ENCODE measurements around the gene RNASE2. TPM values are rescaled to one million over a fixed set of nuclear protein-coding genes. Genes with fewer than 3 reads are reported as not detected.
"Not testable (repeated sequence)": the region's sequence is repeated elsewhere in the genome, so short reads cannot be mapped to it uniquely, and the experiment has no call there.

Gene RNASE2
- total RNA-seq, 4 donors from 2014 or later = 0.59 to 3.5 (median 1.3) TPM; not detected in 1

DNA sequence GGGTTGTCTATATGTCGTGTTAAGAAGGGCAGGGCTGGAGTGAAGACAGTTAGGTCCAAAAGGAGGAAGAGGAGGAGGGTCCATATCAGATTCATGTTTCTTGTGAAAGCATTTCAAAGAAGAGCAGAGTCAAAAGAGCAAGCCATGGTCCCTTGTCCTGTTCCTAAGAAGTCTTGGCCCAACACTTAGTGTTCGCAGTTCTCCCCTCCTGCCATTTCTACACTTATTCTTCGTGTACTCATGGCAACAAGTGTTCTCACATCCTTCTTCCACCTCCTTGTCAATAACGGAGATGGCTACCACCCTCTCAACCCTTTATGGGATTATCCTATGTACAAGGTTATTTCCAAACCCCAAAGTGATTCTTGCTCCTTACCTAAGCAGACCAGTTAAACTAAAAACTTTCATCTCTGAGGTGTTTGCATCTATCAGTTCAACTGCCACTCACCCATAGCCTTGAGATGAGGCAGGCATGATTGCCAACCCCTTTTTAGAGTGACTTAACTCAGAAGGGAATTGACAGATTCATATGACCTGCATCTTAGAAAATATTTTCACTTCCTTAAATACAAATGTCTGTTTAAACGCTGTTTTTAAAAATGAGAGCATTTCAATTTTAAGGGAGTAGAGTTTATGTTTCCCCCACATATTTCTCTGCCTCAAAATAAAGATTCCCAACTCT is 19.8 kb upstream of the RNASE2 start:
- TF ChIP-seq, protein P1, sequence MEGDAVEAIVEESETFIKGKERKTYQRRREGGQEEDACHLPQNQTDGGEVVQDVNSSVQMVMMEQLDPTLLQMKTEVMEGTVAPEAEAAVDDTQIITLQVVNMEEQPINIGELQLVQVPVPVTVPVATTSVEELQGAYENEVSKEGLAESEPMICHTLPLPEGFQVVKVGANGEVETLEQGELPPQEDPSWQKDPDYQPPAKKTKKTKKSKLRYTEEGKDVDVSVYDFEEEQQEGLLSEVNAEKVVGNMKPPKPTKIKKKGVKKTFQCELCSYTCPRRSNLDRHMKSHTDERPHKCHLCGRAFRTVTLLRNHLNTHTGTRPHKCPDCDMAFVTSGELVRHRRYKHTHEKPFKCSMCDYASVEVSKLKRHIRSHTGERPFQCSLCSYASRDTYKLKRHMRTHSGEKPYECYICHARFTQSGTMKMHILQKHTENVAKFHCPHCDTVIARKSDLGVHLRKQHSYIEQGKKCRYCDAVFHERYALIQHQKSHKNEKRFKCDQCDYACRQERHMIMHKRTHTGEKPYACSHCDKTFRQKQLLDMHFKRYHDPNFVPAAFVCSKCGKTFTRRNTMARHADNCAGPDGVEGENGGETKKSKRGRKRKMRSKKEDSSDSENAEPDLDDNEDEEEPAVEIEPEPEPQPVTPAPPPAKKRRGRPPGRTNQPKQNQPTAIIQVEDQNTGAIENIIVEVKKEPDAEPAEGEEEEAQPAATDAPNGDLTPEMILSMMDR (IDR thresholded peaks at IDR 0.05) = no peak
- no peak for TF ChIP-seq POLR2A (IDR thresholded peaks at IDR 0.05)
- TF ChIP-seq EP300 (IDR thresholded peaks at IDR 0.05) = no peak
- 78 to 81% methylated on average over 5 of the region's 5 CpGs for WGBS, 2 donors

DNA sequence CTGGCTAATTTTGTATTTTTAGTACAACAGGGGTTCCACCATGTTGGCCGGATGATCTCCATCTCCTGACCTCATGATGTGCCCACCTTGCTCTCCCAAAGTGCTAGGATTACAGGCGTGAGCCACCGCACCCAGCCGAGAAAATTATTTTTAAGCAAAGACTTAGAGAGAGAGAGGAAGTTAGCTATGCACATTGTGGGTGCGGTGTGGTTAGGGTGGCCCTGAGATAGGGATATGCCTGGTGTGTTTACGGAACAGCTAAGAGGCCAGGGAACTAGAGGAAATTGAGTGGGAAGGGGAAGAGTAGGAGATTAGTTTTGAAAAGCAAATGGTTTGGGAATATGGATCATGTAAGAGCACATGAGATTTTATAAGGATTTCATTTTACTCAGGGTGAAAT is 10.1 kb upstream of the RNASE2 start:
- 81 to 88% methylated on average over 6 of the region's 6 CpGs for WGBS, 2 donors
- peak in 1 of 2 donors; percentile 10 for DNase-seq (ENCODE audit: low spot score in 2 of 2)
- not testable (repeated sequence) for H3K27ac ChIP-seq

More for the DNA sequence above, 19.8 kb upstream of the RNASE2 start:
- no peak overlapping the region for H3K27ac ChIP-seq
- H3K36me3 ChIP-seq = no peaks in the 10 kb centered on the region
- no peak for DNase-seq (ENCODE audit: low spot score in 2 of 2)
- H3K4me3 ChIP-seq = no peak overlapping the region
- no peaks in the 10 kb centered on the region for H3K27me3 ChIP-seq
- no peaks in the 10 kb centered on the region for H3K4me1 ChIP-seq
- H3K9me3 ChIP-seq = no peaks in the 10 kb centered on the region

DNA sequence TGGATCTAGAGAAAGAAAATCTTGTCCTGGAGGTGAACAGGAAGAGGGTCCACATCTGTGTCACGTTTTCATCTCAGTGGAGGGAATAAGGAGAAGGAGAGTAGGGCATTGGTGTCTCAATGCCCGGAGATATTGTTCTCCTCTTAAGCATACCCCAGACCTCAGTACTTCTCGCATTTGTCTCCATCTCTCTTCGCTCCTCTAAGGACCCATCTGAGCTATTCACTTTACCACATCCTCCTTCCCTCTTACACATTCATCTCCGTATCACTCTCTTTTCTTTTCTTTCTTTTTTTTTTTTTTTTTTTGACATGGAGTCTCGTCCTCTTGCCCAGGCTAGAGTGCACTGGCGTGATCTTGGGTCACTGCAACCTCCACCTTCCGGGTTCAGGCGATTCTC is 8.6 kb upstream of the RNASE2 start:
- not testable (repeated sequence) for H3K36me3 ChIP-seq; H3K27ac ChIP-seq; H3K9me3 ChIP-seq; H3K27me3 ChIP-seq; DNase-seq (ENCODE audit: low spot score in 2 of 2); H3K4me1 ChIP-seq; H3K4me3 ChIP-seq
- WGBS, 2 donors = 82% methylated on average over 5 to 6 of the region's 9 CpGs

More for the DNA sequence above, 10.1 kb upstream of the RNASE2 start:
- not testable (repeated sequence) for H3K27me3 ChIP-seq, H3K36me3 ChIP-seq, H3K9me3 ChIP-seq, H3K4me3 ChIP-seq, H3K4me1 ChIP-seq

DNA sequence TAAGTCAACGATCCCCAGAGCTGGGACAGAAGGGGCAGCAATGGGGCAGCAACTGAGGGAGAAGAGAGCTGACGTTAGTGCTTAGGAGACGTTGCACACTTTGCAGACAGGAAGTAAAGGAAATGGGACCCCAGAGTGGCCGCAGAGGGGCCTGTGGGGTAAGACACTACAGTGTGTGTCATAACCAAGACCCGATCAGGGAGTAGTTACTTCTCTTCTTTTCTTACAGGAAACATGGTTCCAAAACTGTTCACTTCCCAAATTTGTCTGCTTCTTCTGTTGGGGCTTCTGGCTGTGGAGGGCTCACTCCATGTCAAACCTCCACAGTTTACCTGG is 219 bp downstream of the RNASE2 start:
- DNase-seq (ENCODE audit: low spot score in 2 of 2); H3K36me3 ChIP-seq; H3K27me3 ChIP-seq; H3K9me3 ChIP-seq; H3K4me3 ChIP-seq; H3K27ac ChIP-seq; H3K4me1 ChIP-seq: not testable (repeated sequence)
- 52 to 57% methylated on average over 5 of the region's 5 CpGs for WGBS, 2 donors

DNA sequence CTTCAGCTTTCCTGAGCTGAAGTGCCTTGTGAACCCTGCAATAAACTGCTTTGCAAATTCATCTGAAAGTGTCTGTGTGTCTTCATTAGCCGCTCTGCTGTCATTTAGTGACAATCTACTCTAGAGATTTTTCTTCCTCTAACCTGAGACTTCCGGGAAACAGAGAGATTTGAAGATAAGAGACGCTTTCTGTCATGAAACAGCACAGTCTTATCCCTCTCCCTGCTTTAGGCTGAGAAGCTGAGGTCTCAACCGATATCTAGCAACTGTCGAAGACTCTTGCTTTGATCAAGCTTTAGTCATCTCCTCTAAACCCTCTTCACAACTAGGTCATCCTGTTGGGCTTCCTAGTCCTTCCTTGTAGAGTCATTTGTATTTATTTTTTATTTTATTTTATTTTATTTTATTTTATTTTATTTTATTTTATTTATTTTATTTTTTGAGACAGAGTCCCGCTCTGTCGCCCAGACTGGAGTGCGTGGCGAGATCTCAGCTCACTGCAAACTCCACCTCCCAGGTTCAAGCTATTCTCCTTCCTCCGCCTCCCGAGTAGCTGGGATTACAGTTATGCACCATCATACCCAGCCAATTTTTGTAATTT is 1.2 kb downstream of the RNASE2 start:
- TF ChIP-seq, protein P1 (IDR thresholded peaks at IDR 0.05) = no peak
- TF ChIP-seq POLR2A (IDR thresholded peaks at IDR 0.05) = no peak
- TF ChIP-seq EP300 (IDR thresholded peaks at IDR 0.05) = no peak
- H3K4me3 ChIP-seq = no peak overlapping the region
- no peaks in the 10 kb centered on the region for H3K36me3 ChIP-seq
- no peak for DNase-seq (ENCODE audit: low spot score in 2 of 2)
- H3K27me3 ChIP-seq = no peaks in the 10 kb centered on the region
- no peaks in the 10 kb centered on the region for H3K9me3 ChIP-seq
- H3K4me1 ChIP-seq = peaks cover 0 to 4% (median 0%) of the 10 kb centered on the region in 4 donors
- WGBS, 2 donors = 89 to 91% methylated on average over 11 of the region's 11 CpGs
- H3K27ac ChIP-seq = no peak overlapping the region

DNA sequence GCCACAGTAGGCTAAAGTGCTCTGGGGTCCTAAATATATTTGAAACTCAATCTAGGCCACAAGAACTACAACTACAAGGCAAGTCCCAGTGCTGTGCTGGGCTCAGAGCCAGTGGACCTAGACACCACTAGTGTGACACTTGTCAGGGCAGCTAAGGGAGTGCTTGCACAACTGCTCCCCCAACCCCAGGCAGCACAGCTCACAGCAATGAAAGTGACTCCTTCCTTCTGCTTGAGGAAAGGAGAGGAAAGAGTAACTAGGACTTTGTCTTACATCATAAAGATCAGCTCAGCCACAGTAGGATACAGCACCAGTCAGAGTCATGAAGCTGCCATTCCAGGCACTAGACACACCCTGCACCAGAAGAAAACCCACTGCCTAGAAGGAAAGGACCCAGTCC is 3.7 kb downstream of the RNASE2 start:
- DNase-seq (ENCODE audit: low spot score in 2 of 2); H3K4me3 ChIP-seq; H3K27ac ChIP-seq; H3K27me3 ChIP-seq; H3K36me3 ChIP-seq; H3K4me1 ChIP-seq; H3K9me3 ChIP-seq: not testable (repeated sequence)

DNA sequence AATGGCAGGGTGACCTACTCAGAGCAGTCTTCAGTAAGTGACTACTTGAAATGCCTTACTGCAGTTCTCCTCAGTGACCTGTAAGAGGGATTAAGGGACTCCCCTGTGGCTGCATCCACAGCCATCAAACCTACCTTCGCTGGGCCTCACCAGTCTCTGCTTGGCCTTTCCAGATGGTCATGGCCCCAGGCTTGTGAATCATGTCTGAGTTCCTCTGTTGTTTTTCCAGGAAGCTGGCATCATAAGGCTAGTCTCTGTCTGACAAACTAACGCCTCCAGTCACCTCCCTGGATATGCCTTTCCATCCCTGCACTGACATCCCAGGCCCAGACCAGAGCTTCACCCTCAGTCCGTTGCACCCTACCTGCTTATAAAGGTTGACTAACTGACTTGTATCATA is 14.0 kb downstream of the RNASE2 start:
- WGBS, 2 donors = 82 to 94% methylated on average over 3 of the region's 3 CpGs
- Histone ChIP-seq H3K27me3 (no peaks in the 10 kb centered on the region), H3K27ac (no peak overlapping the region), H3K4me3 (no peak overlapping the region), H3K4me1 (peaks cover 0 to 12% (median 6%) of the 10 kb centered on the region in 4 donors), H3K9me3 (no peaks in the 10 kb centered on the region), H3K36me3 (no peaks in the 10 kb centered on the region)
- DNase-seq (ENCODE audit: low spot score in 2 of 2) = no peak
- no peak for TF ChIP-seq POLR2A (IDR thresholded peaks at IDR 0.05)
- TF ChIP-seq, protein P1 (IDR thresholded peaks at IDR 0.05) = no peak
- no peak for TF ChIP-seq EP300 (IDR thresholded peaks at IDR 0.05)

All from tibial nerve (tissue), 4 donors.